ENCODE data around the gene SOCS3.
"Not testable (repeated sequence)": the region's sequence is repeated elsewhere in the genome, so short reads cannot be mapped to it uniquely, and the experiment has no call there.

The SOCS3 gene

DNA sequence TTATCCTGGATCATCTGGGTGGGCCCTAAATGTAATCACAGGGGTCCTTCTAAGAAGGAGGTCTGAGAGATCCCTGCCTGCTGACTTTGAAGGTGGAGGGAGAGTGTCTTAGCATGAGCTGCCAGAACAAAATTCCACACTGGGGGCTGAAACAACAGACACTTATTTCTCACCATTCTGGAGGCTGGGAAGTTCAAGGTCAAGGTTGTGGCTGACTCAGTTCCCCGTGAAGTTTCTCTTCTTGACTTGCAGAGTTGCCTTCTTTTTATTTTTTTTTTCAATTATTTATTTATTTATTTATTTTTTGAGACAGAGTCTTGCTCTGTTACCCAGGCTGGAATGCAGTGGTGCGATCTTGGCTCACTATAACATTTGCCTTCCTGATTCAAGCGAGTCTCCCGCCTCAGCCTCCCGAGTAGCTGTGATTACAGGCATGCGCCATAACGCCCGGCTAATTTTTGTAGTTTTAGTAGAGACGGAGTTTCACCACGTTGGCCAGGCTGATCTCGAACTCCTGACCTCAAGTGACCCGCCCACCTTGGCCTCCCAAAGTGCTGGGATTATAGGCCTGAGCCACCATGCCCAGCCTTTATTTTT, 50.1 kb downstream of the SOCS3 start:
- DNase-seq: not testable (repeated sequence)

DNA sequence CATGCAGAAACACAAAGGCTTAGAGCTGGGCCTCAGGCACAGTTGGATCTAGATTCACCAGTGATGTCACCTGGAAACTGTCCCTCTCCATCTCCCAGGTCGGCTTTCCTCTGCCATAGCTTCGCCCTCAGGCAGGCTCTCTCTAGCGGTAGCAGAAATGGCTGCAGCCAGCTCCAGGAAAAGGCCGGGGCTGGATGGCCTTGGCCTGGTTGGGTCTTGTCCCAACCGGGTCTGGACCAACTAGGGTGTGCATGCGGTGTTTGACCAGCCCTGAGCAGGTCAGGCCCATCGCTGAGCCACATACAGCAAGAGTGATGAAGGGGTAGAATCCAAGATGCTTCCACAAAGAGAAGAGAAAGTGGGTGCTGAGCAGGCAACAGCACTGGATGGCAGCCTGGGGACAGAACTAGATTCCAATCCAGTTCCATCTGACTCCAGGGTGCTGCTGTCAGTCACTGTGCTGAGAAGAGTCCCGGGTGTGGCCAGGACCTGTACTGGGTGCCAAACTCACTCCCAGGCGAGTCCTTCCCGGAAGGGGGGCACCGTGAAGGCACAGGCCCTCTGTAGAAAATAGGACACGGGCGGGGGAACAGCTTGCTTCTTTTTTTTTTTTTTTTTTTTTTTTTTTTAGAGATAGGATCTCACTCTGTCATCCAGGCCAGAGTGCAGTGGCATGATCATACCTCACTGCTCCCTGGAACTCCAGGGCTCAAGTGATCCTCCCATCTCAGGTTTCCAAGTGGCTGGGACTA, 51.8 kb downstream of the SOCS3 start:
- no peak for DNase-seq

DNA sequence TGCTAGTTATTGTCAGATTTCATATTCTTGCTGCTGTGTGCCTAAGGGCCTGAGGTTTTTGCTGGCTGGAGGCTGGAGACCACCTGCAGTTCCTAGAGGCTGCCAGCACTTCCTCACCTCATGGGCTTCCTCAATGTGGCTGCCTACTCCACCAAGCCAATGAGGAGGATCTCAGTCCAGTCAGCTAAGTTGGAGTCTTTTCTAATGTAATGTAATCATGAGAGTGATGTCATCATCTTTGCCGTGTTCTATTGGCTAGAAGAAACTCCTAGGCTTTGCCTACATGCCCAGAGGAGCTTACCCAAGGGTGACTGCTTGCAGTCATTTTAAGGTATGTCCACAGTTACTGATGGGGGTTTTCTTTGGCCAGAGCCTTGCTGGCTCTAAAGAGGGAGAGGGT, 53.0 kb downstream of the SOCS3 start:
- no peak for DNase-seq
